Measurements from ENCODE around the gene SLC12A1.

- TF ChIP-seq CTCF (IDR thresholded peaks at IDR 0.05), result no peak
- no peak for TF ChIP-seq POLR2AphosphoS5 (IDR thresholded peaks at IDR 0.05)
- no peak for TF ChIP-seq POLR2A (IDR thresholded peaks at IDR 0.05; ENCODE audit: low read depth)
Observed at GRCh38 chr15:48340111-48340510, 134.0 kb downstream of the SLC12A1 start.

Data from esophagus muscularis mucosa (tissue), 3 donors.